ENCODE results near the gene BMP7.

Gene BMP7

GRCh38 chr20:57225197-57225733, 41.2 kb downstream of the BMP7 start:
- no peak for DNase-seq

- DNase-seq: no peak
Observed at GRCh38 chr20:57224641-57225138, 41.8 kb downstream of the BMP7 start.

- no peak for DNase-seq
Observed at GRCh38 chr20:57223648-57224489, 42.6 kb downstream of the BMP7 start.

- DNase-seq: no peak
Observed at GRCh38 chr20:57222631-57222950, 43.9 kb downstream of the BMP7 start.

GRCh38 chr20:57221916-57222630, 44.4 kb downstream of the BMP7 start:
- DNase-seq: no peak

- no peak for DNase-seq
Observed at GRCh38 chr20:57220337-57221145, 45.9 kb downstream of the BMP7 start.

GRCh38 chr20:57219071-57219677, 47.3 kb downstream of the BMP7 start:
- no peak for DNase-seq

GRCh38 chr20:57218489-57218888, 48.0 kb downstream of the BMP7 start:
- DNase-seq: no peak

GRCh38 chr20:57217802-57218201, 48.6 kb downstream of the BMP7 start:
- DNase-seq: no peak

- DNase-seq: no peak
Observed at GRCh38 chr20:57216669-57217068, 49.8 kb downstream of the BMP7 start.

GRCh38 chr20:57215826-57216471, 50.5 kb downstream of the BMP7 start:
- DNase-seq: no peak

- DNase-seq: no peak
Observed at GRCh38 chr20:57215426-57215825, 51.0 kb downstream of the BMP7 start.

GRCh38 chr20:57214948-57215347, 51.5 kb downstream of the BMP7 start:
- DNase-seq: no peak

GRCh38 chr20:57214427-57214826, 52.0 kb downstream of the BMP7 start:
- no peak for DNase-seq

GRCh38 chr20:57213924-57214323, 52.5 kb downstream of the BMP7 start:
- no peak for DNase-seq

GRCh38 chr20:57213291-57213690, 53.1 kb downstream of the BMP7 start:
- no peak for DNase-seq

GRCh38 chr20:57212534-57213276, 53.7 kb downstream of the BMP7 start:
- DNase-seq: no peak

GRCh38 chr20:57211908-57212533, 54.4 kb downstream of the BMP7 start:
- DNase-seq: no peak

GRCh38 chr20:57211406-57211805, 55.0 kb downstream of the BMP7 start:
- DNase-seq: no peak

GRCh38 chr20:57210911-57211280, 55.5 kb downstream of the BMP7 start:
- DNase-seq: no peak
